PC-9 (cell line): ENCODE measurements around the gene SEMA3C. TPM values are rescaled to one million over a fixed set of nuclear protein-coding genes. Genes with fewer than 3 reads are reported as not detected.

Experiments
- BruUV-seq: library from RNA; stranded (reverse); fragments of 400-500 nt; replicated peaks from 2 replicates; lab custom pipeline; 2021; lab: Mats Ljungman, UMichigan
- CTCF ChIA-PET: fragments of 300-600 bp; sonication (Branson Sonifier 250); formaldehyde crosslinking; loops from one replicate; lab custom pipeline; 2022; ENCODE audit warnings: antibody characterized with exemption; lab: Charles Lee
- POLR2A ChIA-PET: fragments of 300-600 bp; sonication (Branson Sonifier 250); formaldehyde crosslinking; loops from one replicate; lab custom pipeline; 2022; ENCODE audit warnings: antibody characterized with exemption; ENCODE audit not compliant: unreplicated experiment; lab: Charles Lee
- DNase-seq, 2 experiments: peaks; one replicate each; pipeline versions ENCODE4 v3.0.0 to v3.0.0-alpha.2; 2015 to 2022; ENCODE audit warnings: mixed read lengths in 1 of 2
- H2AFZ ChIP-seq: fragments of 200-600 bp; sonication (generic); 2 replicates; pipeline ENCODE4 v1.8.1; 2017; ENCODE audit warnings: antibody characterized with exemption
- H3F3A ChIP-seq: fragments of 200-600 bp; sonication (generic); 2 replicates; pipeline ENCODE4 v1.8.1; 2017; ENCODE audit warnings: antibody characterized with exemption, mild to moderate bottlenecking, low read depth; ENCODE audit not compliant: insufficient read depth
- H3K27ac ChIP-seq: fragments of 200-600 bp; sonication (generic); 2 replicates; pipeline ENCODE4 v1.6.1; 2016; ENCODE audit warnings: mixed run types
- H3K27me3 ChIP-seq: fragments of 200-600 bp; sonication (generic); 2 replicates; pipeline ENCODE4 v1.6.1; 2016; ENCODE audit warnings: low read depth, mixed run types; ENCODE audit not compliant: insufficient read depth
- H3K36me3 ChIP-seq: fragments of 200-600 bp; sonication (generic); 2 replicates; pipeline ENCODE4 v1.6.1; 2016; ENCODE audit warnings: low read depth, mixed run types
- H3K4me1 ChIP-seq: fragments of 200-600 bp; sonication (generic); replicated peaks from 2 replicates; pipeline ENCODE4 v1.6.1; 2016; ENCODE audit warnings: mixed run types; ENCODE audit not compliant: insufficient read depth
- H3K4me2 ChIP-seq: fragments of 200-600 bp; sonication (generic); 2 replicates; pipeline ENCODE4 v1.6.1; 2017; ENCODE audit warnings: mixed run types
- H3K4me3 ChIP-seq: fragments of 200-600 bp; sonication (generic); 2 replicates; pipeline ENCODE4 v1.6.1; 2016; ENCODE audit warnings: mixed run types
- H3K79me2 ChIP-seq: fragments of 200-600 bp; sonication (generic); 2 replicates; pipeline ENCODE4 v1.6.1; 2017; ENCODE audit warnings: low read depth, mixed run types
- H3K9me2 ChIP-seq: fragments of 200-600 bp; sonication (generic); 2 replicates; pipeline ENCODE4 v1.8.1; 2017; ENCODE audit warnings: mild to moderate bottlenecking; ENCODE audit not compliant: insufficient read depth
- H3K9me3 ChIP-seq: fragments of 200-600 bp; sonication (generic); 2 replicates; pipeline ENCODE4 v1.8.1; 2016; ENCODE audit warnings: low read depth; ENCODE audit not compliant: insufficient read depth
- H4K20me1 ChIP-seq: fragments of 200-600 bp; sonication (generic); 2 replicates; pipeline ENCODE4 v1.8.1; 2017; ENCODE audit not compliant: insufficient read depth
- CTCF ChIP-seq: fragments of 200-600 bp; sonication (generic); conservative IDR thresholded peaks from 2 replicates; pipeline ENCODE4 v1.6.1; 2017; ENCODE audit warnings: mixed run types, antibody characterized with exemption, mild to moderate bottlenecking, moderate library complexity
- EZH2 ChIP-seq: fragments of 200-600 bp; sonication (generic); IDR thresholded peaks from 2 replicates; pipeline ENCODE4 v1.8.0; 2017; ENCODE audit warnings: antibody characterized with exemption, low read depth
- intact Hi-C: fragments of 100-400 bp; cut with micrococcal nuclease; formaldehyde crosslinking; loops from one replicate; pipeline ENCODE4 v1.10.0; 2022; ENCODE audit not compliant: unreplicated experiment
- total RNA-seq: library from RNA; stranded (reverse); gene quantifications from 2 replicates; pipeline ENCODE4 v1.2.3, GENCODE V29; 2021

The SEMA3C gene
- total RNA-seq, 1 experiment from 2014 or later: 19.9 TPM

GRCh38 chr7:80946858-80947257 is 28.0 kb upstream of the SEMA3C start:
- intact Hi-C loops: no loop called here
- Histone ChIP-seq H3K36me3 (no peaks in the 10 kb centered on the region; the same call in 1 of the 2 replicates), H2AFZ (no peak overlapping the region), H3K9me2 (no peaks in the 10 kb centered on the region), H3K27ac (no peak overlapping the region), H4K20me1 (no peaks in the 10 kb centered on the region), H3K4me2 (no peak overlapping the region), H3F3A (peaks cover 18% of the 10 kb centered on the region), H3K79me2 (no peaks in the 10 kb centered on the region), H3K9me3 (peaks cover 23% of the 10 kb centered on the region), H3K4me3 (no peak overlapping the region), H3K27me3 (no peaks in the 10 kb centered on the region), H3K4me1 (peaks cover 19% of the 10 kb centered on the region)
- CTCF ChIA-PET: no interaction called here
- BruUV-seq: no TSS peak
- POLR2A ChIA-PET: interaction anchor here (0.6 kb wide), 1 partner anchor 184 kb away, joined by 3 read pairs; no protein-coding TSS in a partner anchor
- TF ChIP-seq CTCF: no peak
- TF ChIP-seq EZH2: no peak
- no peak for DNase-seq

- no peaks in the 10 kb centered on the region; the same call in 1 of the 2 replicates for H3K36me3 ChIP-seq
- no peak for DNase-seq
- H3F3A ChIP-seq: peaks cover 25% of the 10 kb centered on the region
- intact Hi-C loops: no loop called here
- TF ChIP-seq EZH2: no peak
- TF ChIP-seq CTCF: no peak
- H3K27me3 ChIP-seq: no peaks in the 10 kb centered on the region
- H4K20me1 ChIP-seq: no peaks in the 10 kb centered on the region
- no peak overlapping the region for H3K27ac ChIP-seq
- peaks cover 28% of the 10 kb centered on the region for H3K4me1 ChIP-seq
- H3K4me2 ChIP-seq: no peak overlapping the region
- no peak overlapping the region for H3K4me3 ChIP-seq
- H3K9me3 ChIP-seq: peaks cover 27% of the 10 kb centered on the region
- H3K9me2 ChIP-seq: no peaks in the 10 kb centered on the region
- BruUV-seq: no TSS peak
- ChIA-PET CTCF (no interaction called here), POLR2A (no interaction called here)
- no peaks in the 10 kb centered on the region for H3K79me2 ChIP-seq
- no peak overlapping the region for H2AFZ ChIP-seq
These were observed 27.1 kb upstream of the SEMA3C start for GRCh38 chr7:80945976-80946375.

- TF ChIP-seq CTCF: no peak
- no peak for TF ChIP-seq EZH2
- Histone ChIP-seq H3K27ac (peak overlapping the region; percentile 98), H3K9me3 (peaks cover 27% of the 10 kb centered on the region), H3K27me3 (no peaks in the 10 kb centered on the region), H3K4me2 (peak overlapping the region; percentile 24; the same call in 1 of the 2 replicates), H3F3A (peaks cover 33% of the 10 kb centered on the region), H3K4me1 (peaks cover 39% of the 10 kb centered on the region), H3K79me2 (no peaks in the 10 kb centered on the region), H2AFZ (peak overlapping the region; percentile 24; the same call in 1 of the 2 replicates), H3K9me2 (no peaks in the 10 kb centered on the region), H3K4me3 (peak overlapping the region; percentile 24; the same call in 1 of the 2 replicates), H4K20me1 (no peaks in the 10 kb centered on the region), H3K36me3 (no peaks in the 10 kb centered on the region; the same call in 1 of the 2 replicates)
- ChIA-PET CTCF (no interaction called here), POLR2A (no interaction called here)
- BruUV-seq: no TSS peak
- DNase-seq: no peak
- intact Hi-C loops: loop anchor here (5.0 kb wide), 1 partner anchor 229 kb away; no protein-coding TSS in a partner anchor
These were observed 24.5 kb upstream of the SEMA3C start for GRCh38 chr7:80943342-80943741.
